K562 (cell line): ENCODE measurements around the gene PPL. TPM values are rescaled to one million over a fixed set of nuclear protein-coding genes. Genes with fewer than 3 reads are reported as not detected.

ENCODE experiments used
- ATAC-seq: fragments of 200-7000 bp; cut with Tn5 transposase; 3 replicates; pipeline ENCODE4 v1.9.1; 2020; ENCODE audit warnings: moderate library complexity
- BruUV-seq: library from RNA; stranded (reverse); fragments of 400-500 nt; replicated peaks from 2 replicates; lab custom pipeline; 2021; lab: Mats Ljungman, UMichigan
- CTCF ChIA-PET: fragments of 300-600 bp; formaldehyde crosslinking; extraction: SDS; loops from one replicate; lab custom pipeline; 2021; ENCODE audit warnings: low intra/inter-chr PET ratio; lab: Yijun Ruan, JAX
- POLR2A ChIA-PET: fragments of 300-600, 350-650 bp; sonication (Branson Sonifier 250); formaldehyde crosslinking; extraction: SDS; loops from one replicate; lab custom pipeline; 2021; ENCODE audit warnings: antibody characterized with exemption, inconsistent platforms; lab: Yijun Ruan, JAX
- DNase-seq, 4 experiments: peaks; one replicate each; pipeline versions ENCODE4 v3.0.0 to v3.0.0-alpha.2; 2011 to 2018; ENCODE audit warnings: low spot score in 3 of 4, mixed read lengths in 3 of 4; ENCODE audit errors: extremely low read depth in 1 of 4
- FAIRE-seq: peaks from 2 replicates; lab custom pipeline; 2011; peaks lifted over from hg19 to GRCh38; lab: Jason Lieb, UNC
- H2AFZ ChIP-seq: 2 replicates; pipeline ENCODE4 v1.6.0; 2011; ENCODE audit warnings: low read depth, low read length, control low read depth, inconsistent platforms
- H3K27ac ChIP-seq: fragments of 200-600 bp; 3 replicates; pipeline ENCODE4 v1.8.0; 2011; ENCODE audit warnings: low read depth, mild to moderate bottlenecking, control low read depth, inconsistent platforms, low read length, moderate library complexity, mixed read lengths; ENCODE audit errors: extremely low read depth
- H3K27me3 ChIP-seq, 2 experiments: fragments of 300-600 bp in 1 of 2; 2 replicates in 1 of 2; 3 replicates in 1 of 2; pipeline versions ENCODE4 v1.6.0 to v1.8.0; 2011; ENCODE audit warnings: inconsistent platforms in 2 of 2, low read length in 2 of 2, mild to moderate bottlenecking in 1 of 2, mixed read lengths in 1 of 2, moderate library complexity in 1 of 2; ENCODE audit not compliant: control insufficient read depth in 2 of 2, insufficient read depth in 2 of 2
- H3K36me3 ChIP-seq: fragments of 300-600 bp; 3 replicates; pipeline ENCODE4 v1.8.0; 2011; ENCODE audit warnings: mild to moderate bottlenecking, low read length, inconsistent platforms; ENCODE audit not compliant: control insufficient read depth, insufficient read depth
- H3K4me1 ChIP-seq, 2 experiments: fragments of 200-600 bp in 1 of 2; replicated peaks in 1 of 2; 2 replicates in 1 of 2; 3 replicates in 1 of 2; pipeline versions ENCODE4 v1.5.1 to v1.8.0; 2011; ENCODE audit warnings: inconsistent platforms in 2 of 2, low read length in 2 of 2, mild to moderate bottlenecking in 1 of 2, mixed read lengths in 1 of 2, moderate library complexity in 1 of 2; ENCODE audit not compliant: control insufficient read depth in 2 of 2, insufficient read depth in 2 of 2
- H3K4me2 ChIP-seq: 2 replicates; pipeline ENCODE4 v1.6.1; 2011; ENCODE audit warnings: low read length, control low read depth, inconsistent platforms, mixed read lengths; ENCODE audit not compliant: insufficient read depth
- H3K4me3 ChIP-seq: fragments of 200-600 bp; sonication (generic), shearing (Covaris generic); 2 replicates; pipeline ENCODE4 v1.5.1; 2016; ENCODE audit warnings: control low read depth, inconsistent platforms
- H3K79me2 ChIP-seq: fragments of 200-600 bp; 3 replicates; pipeline ENCODE4 v1.8.0; 2011; ENCODE audit warnings: low read length, inconsistent platforms; ENCODE audit not compliant: control insufficient read depth, insufficient read depth
- H3K9ac ChIP-seq, 2 experiments: 2 replicates each; pipeline versions ENCODE4 v1.6.0 to v1.6.1; 2011; ENCODE audit warnings: low read depth in 2 of 2, low read length in 2 of 2, control low read depth in 1 of 2, inconsistent platforms in 1 of 2, mild to moderate bottlenecking in 1 of 2, mixed read lengths in 1 of 2; ENCODE audit not compliant: insufficient read depth in 1 of 2
- H3K9me1 ChIP-seq: one replicate; pipeline ENCODE4 v1.6.0; 2011; ENCODE audit warnings: inconsistent platforms, mild to moderate bottlenecking, low read length, moderate library complexity; ENCODE audit not compliant: control insufficient read depth, insufficient read depth
- H3K9me3 ChIP-seq: replicated peaks from 2 replicates; pipeline ENCODE4 v1.5.1; 2011; ENCODE audit warnings: low read depth, low read length, inconsistent platforms; ENCODE audit not compliant: control insufficient read depth, insufficient read depth
- H4K20me1 ChIP-seq: replicated peaks from 2 replicates; pipeline ENCODE4 v1.6.1; 2011; ENCODE audit warnings: low read length, inconsistent platforms, mixed read lengths; ENCODE audit not compliant: control insufficient read depth, insufficient read depth
- CCNT2 ChIP-seq: IDR thresholded peaks from 2 replicates; pipeline ENCODE4 v1.6.1; 2011; ENCODE audit warnings: borderline replicate concordance, low read depth, mild to moderate bottlenecking, moderate library complexity, mixed read lengths, low read length; ENCODE audit not compliant: insufficient read length; ENCODE audit errors: extremely low read depth
- DIDO1 ChIP-seq: fragments of 450-650 bp; IDR thresholded peaks from 2 replicates; pipeline ENCODE4 v1.6.1; 2016; ENCODE audit warnings: low read depth, missing biosample characterization, missing genetic modification characterization
- KAT2B ChIP-seq: IDR thresholded peaks from one replicate; pipeline ENCODE4 v1.6.1; 2012; ENCODE audit warnings: low read depth, mild to moderate bottlenecking, control low read depth, inconsistent platforms, low read length, moderate library complexity
- PML ChIP-seq: IDR thresholded peaks from 2 replicates; pipeline ENCODE4 v1.6.1; 2012; ENCODE audit warnings: low read length, inconsistent platforms
- POLR2AphosphoS2 ChIP-seq: IDR thresholded peaks from 2 replicates; pipeline ENCODE4 v1.6.1; 2012; ENCODE audit warnings: low read length, improper control_type of control experiment
- POLR2G ChIP-seq: fragments of 200-400 bp; formaldehyde crosslinking; IDR thresholded peaks from 2 replicates; pipeline ENCODE4 v1.6.1; 2017; ENCODE audit warnings: low read depth, mild to moderate bottlenecking, antibody characterized with exemption, low read length, moderate library complexity
- SMAD4 ChIP-seq: fragments of 250-450 bp; sonication (Bioruptor Pico); conservative IDR thresholded peaks from 2 replicates; pipeline ENCODE4 v1.8.0; 2021; ENCODE audit warnings: inconsistent platforms, mild to moderate bottlenecking, moderate library complexity
- SMARCA5 ChIP-seq: fragments of 450-650 bp; IDR thresholded peaks from 2 replicates; pipeline ENCODE4 v1.6.1; 2016
- SNRNP70 ChIP-seq: fragments of 200-400 bp; formaldehyde crosslinking; optimal IDR thresholded peaks from 2 replicates; pipeline ENCODE3; 2017; ENCODE audit warnings: low read depth, low read length
- SRF ChIP-seq, 2 experiments: fragments of 250-450, 450-650 bp in 1 of 2; sonication (Bioruptor Pico) in 1 of 2; sonication (generic) in 1 of 2; formaldehyde crosslinking; IDR thresholded peaks; 2 replicates each; pipeline versions ENCODE4 v1.5.0 to v1.5.1; 2020 to 2022; ENCODE audit warnings: mild to moderate bottlenecking in 1 of 2, missing genetic modification reagents in 1 of 2
- TBP ChIP-seq: optimal IDR thresholded peaks from 2 replicates; pipeline ENCODE3; 2011; ENCODE audit warnings: low read depth, low read length, improper control_type of control experiment
- TFE3 ChIP-seq: fragments of 450-650 bp; formaldehyde crosslinking; IDR thresholded peaks from 2 replicates; pipeline ENCODE4 v1.4.0; 2020; ENCODE audit warnings: mild to moderate bottlenecking, mixed read lengths
- TRIM28 ChIP-seq: fragments of 450-650 bp; IDR thresholded peaks from 2 replicates; pipeline ENCODE4 v1.6.1; 2017
- ZBTB1 ChIP-seq: sonication (generic); formaldehyde crosslinking; IDR thresholded peaks from 2 replicates; pipeline ENCODE4 v1.8.1; 2023; ENCODE audit warnings: missing genetic modification reagents, low read depth, mild to moderate bottlenecking, borderline replicate concordance
- ZFPM2 ChIP-seq: fragments of 250-450 bp; sonication (Bioruptor Pico); IDR thresholded peaks from 2 replicates; pipeline ENCODE4 v1.5.1; 2022; ENCODE audit warnings: mild to moderate bottlenecking
- WGBS: fragments of 100-300 bp; shearing (Covaris generic); methylation state at CpG from one replicate; pipeline ENCODE4 v1.1.6; 2016; ENCODE audit warnings: low coverage, mixed read lengths; ENCODE audit not compliant: insufficient coverage; ENCODE audit errors: missing lambda C conversion rate; 5-methylcytosine and 5-hydroxymethylcytosine counted together
- in situ Hi-C: fragments of 300-500 bp; cut with MboI; formaldehyde crosslinking; loops from 4 replicates; pipeline ENCODE4 v1.15.0; 2018; ENCODE audit warnings: inconsistent platforms, mixed read lengths
- intact Hi-C: fragments of 100-400 bp; cut with micrococcal nuclease; formaldehyde crosslinking; loops from 2 replicates; pipeline ENCODE4 v1.14.2; 2022
- polyA plus RNA-seq, 8 experiments: library from polyadenylated mRNA; depleted of rRNA in 4 of 8; stranded (reverse) in 5 of 8; unstranded in 3 of 8; fragments of >200 nt; fragmentation: Nextera tagmentation in 2 of 8; fragmentation: Illumina TruSeq in 1 of 8; extraction: Ambion mirVana in 2 of 8; extraction: Trizol in 1 of 8; gene quantifications; 2 replicates each; pipeline versions ENCODE4 v1.2.1 to v1.2.3, GENCODE V29; 2011 to 2014; ENCODE audit warnings: inconsistent platforms in 1 of 8, missing spikeins in 1 of 8
- total RNA-seq, 7 experiments: library from RNA; depleted of rRNA in 6 of 7; stranded (reverse); fragments of >200 nt in 6 of 7; fragmentation: Illumina TruSeq in 2 of 7; extraction: Trizol in 2 of 7; gene quantifications; 2 replicates each; pipeline versions ENCODE4 v1.2.1 to v1.2.3, GENCODE V29; 2011 to 2021; ENCODE audit warnings: low replicate concordance in 1 of 7

The PPL gene
- total and polyA plus RNA-seq, 9 of the 15 experiments (the other 6 are each of a cell fraction or from before 2014, with no cell fraction given): 0.01 to 0.15 (median 0.07) TPM; not detected in 3

- TF ChIP-seq PML (no peak), ZFPM2 (CRISPR knock-in tag) (no peak), ZBTB1 (CRISPR knock-in tag) (no peak), SRF (CRISPR knock-in tag; IDR thresholded peaks at IDR 0.05) (no peak), TBP (no peak), TRIM28 (no peak)
Observed at GRCh38 chr16:4859900-4860255, 77.1 kb downstream of the PPL start (continued).

- in situ Hi-C loops (no loop called here), intact Hi-C loops (no loop called here)
- Histone ChIP-seq H3K9ac (no peak overlapping the region), H3K9me1 (no peaks in the 10 kb centered on the region), H3K27ac (no peak overlapping the region), H2AFZ (no peak overlapping the region), H3K9me3 (no peaks in the 10 kb centered on the region), H3K36me3 (peaks cover 99% of the 10 kb centered on the region), H3K4me3 (no peak overlapping the region), H3K4me1 (no peaks in the 10 kb centered on the region), H3K27me3 (no peaks in the 10 kb centered on the region), H4K20me1 (peaks cover 23% of the 10 kb centered on the region), H3K79me2 (peaks cover 27% of the 10 kb centered on the region), H3K4me2 (no peak overlapping the region)
- ATAC-seq: no peak
- CTCF ChIA-PET: no interaction called here
- TF ChIP-seq SNRNP70: no peak
- TF ChIP-seq SMARCA5: no peak
- TF ChIP-seq POLR2G: no peak
- TF ChIP-seq SMAD4: no peak
- TF ChIP-seq TFE3 (CRISPR knock-in tag): peak; percentile 58; the same call in 1 of the 2 replicates
- TF ChIP-seq DIDO1 (tag): no peak
- no peak for TF ChIP-seq POLR2AphosphoS2
- no peak for TF ChIP-seq CCNT2
- no peak for TF ChIP-seq KAT2B
- no peak for DNase-seq
- no peak for FAIRE-seq
- BruUV-seq: no TSS peak
- 85% methylated on average over 17 of the region's 17 CpGs for WGBS
- POLR2A ChIA-PET: interaction anchor here (1.1 to 2.0 kb wide), 2 partner anchors 10 to 36 kb away, joined by 3 to 7 read pairs; no protein-coding TSS in a partner anchor
Observed at GRCh38 chr16:4859190-4859899, 77.6 kb downstream of the PPL start.
